Activated CD4-positive, alpha-beta T cell treated with anti-CD3 and anti-CD28 coated beads, Interleukin-2, amount 50 U/mL, for 16 hours (primary cell): ENCODE measurements around the gene DDO.
"Not testable (repeated sequence)": the region's sequence is repeated elsewhere in the genome, so short reads cannot be mapped to it uniquely, and the experiment has no call there.

Experiments
- DNase-seq: peaks from one replicate; pipeline ENCODE4 v3.0.0-alpha.2; 2020

The DDO gene

GRCh38 chr6:110415086-110415916, at the start of gene DDO:
Gene DDO (minus strand): TSS chr6:110415575. CDS start chr6:110413462, 2,113 bp downstream.
- DNase-seq, result no peak

GRCh38 chr6:110462884-110463481, 47.6 kb upstream of the DDO start:
- DNase-seq, result no peak

- DNase-seq, result no peak
Observed at GRCh38 chr6:110461376-110461775, 46.0 kb upstream of the DDO start.

GRCh38 chr6:110459137-110459536, 43.8 kb upstream of the DDO start:
- DNase-seq, result no peak

GRCh38 chr6:110458476-110458875, 43.1 kb upstream of the DDO start:
- DNase-seq, result no peak

GRCh38 chr6:110457567-110458175, 42.3 kb upstream of the DDO start:
- DNase-seq, result not testable (repeated sequence)

- DNase-seq, result no peak
Observed at GRCh38 chr6:110456694-110457093, 41.3 kb upstream of the DDO start.

GRCh38 chr6:110449541-110449895, 34.1 kb upstream of the DDO start:
- DNase-seq, result no peak

- DNase-seq, result no peak
Observed at GRCh38 chr6:110448846-110449540, 33.6 kb upstream of the DDO start.

- DNase-seq, result no peak
Observed at GRCh38 chr6:110447761-110448160, 32.4 kb upstream of the DDO start.

- DNase-seq, result no peak
Observed at GRCh38 chr6:110446405-110446804, 31.0 kb upstream of the DDO start.

GRCh38 chr6:110440026-110440425, 24.7 kb upstream of the DDO start:
- no peak for DNase-seq

- DNase-seq, result no peak
Observed at GRCh38 chr6:110439356-110439755, 24.0 kb upstream of the DDO start.

GRCh38 chr6:110434961-110435602, 19.7 kb upstream of the DDO start:
- DNase-seq, result no peak

- no peak for DNase-seq
Observed at GRCh38 chr6:110432285-110432900, 17.0 kb upstream of the DDO start.

GRCh38 chr6:110430741-110431140, 15.4 kb upstream of the DDO start:
- DNase-seq, result no peak

- DNase-seq, result no peak
Observed at GRCh38 chr6:110430236-110430635, 14.9 kb upstream of the DDO start.

- DNase-seq, result no peak
Observed at GRCh38 chr6:110428153-110428552, 12.8 kb upstream of the DDO start.

- no peak for DNase-seq
Observed at GRCh38 chr6:110425816-110426215, 10.4 kb upstream of the DDO start.

GRCh38 chr6:110422444-110422822, 7.1 kb upstream of the DDO start:
- DNase-seq, result no peak

- DNase-seq, result no peak
Observed at GRCh38 chr6:110421749-110422443, 6.5 kb upstream of the DDO start.
